ENCODE results near the gene JAK2. TPM values are rescaled to one million over a fixed set of nuclear protein-coding genes. Genes with fewer than 3 reads are reported as not detected.

The JAK2 gene
- polyA plus RNA-seq, 1 donor (not counting 4 experiments of a cell fraction or from before 2014, with no cell fraction given): 5.4 TPM

DNA sequence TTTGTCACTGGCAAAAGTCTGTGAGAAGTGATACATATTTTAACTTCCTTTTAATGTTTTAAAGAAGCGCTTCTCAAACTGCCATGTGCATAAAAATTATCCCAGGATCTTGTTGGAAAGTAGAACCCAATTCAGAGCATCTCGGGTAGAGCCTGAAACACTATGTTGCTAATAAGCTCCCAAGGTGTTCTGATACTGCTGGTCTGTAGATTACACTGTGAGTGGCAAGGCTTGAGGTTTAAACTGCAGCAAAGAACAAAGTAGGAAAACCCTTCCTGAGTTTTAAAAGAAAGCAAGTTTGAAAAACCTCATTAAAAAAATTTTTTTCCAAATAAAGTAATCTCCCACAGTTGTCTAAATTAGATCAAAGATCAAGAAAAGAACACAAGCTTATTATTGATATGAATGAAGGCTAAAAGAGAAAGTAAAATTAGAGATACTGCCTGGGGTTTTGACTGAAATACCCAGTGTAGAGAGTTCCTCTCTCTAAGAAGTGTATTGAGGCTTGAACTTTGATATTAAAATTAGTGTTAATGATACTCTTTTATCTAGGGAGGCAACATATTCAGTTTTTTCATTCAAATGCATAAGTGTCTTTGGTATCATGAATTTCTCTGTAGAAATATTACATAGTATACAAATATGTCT, 19.8 kb upstream of the JAK2 start:
- Histone ChIP-seq H3K79me2 (ENCODE audit: control insufficient read depth, insufficient read depth, low read length) (no peaks in the 10 kb centered on the region), H3K4me3 (ENCODE audit: control insufficient read depth in 2 of 3, extremely low read depth in 1 of 3, insufficient read depth in 2 of 3, low read depth in 1 of 3, low read length in 3 of 3) (no peak overlapping the region), H3K4me2 (ENCODE audit: control insufficient read depth, extremely low read depth, insufficient read depth, low read depth, low read length) (no peak overlapping the region), H3K9me3 (ENCODE audit: control insufficient read depth, low read depth, low read length) (no peaks in the 10 kb centered on the region), H3K27me3 (ENCODE audit: control insufficient read depth, extremely low read depth, insufficient read depth, low read length) (no peaks in the 10 kb centered on the region), H3K27ac (ENCODE audit: control insufficient read depth, insufficient read depth, low read length) (no peak overlapping the region), H3K36me3 (ENCODE audit: control insufficient read depth in 2 of 2, extremely low read depth in 1 of 2, insufficient read depth in 2 of 2, low read length in 2 of 2) (no peaks in the 10 kb centered on the region), H3K9me1 (ENCODE audit: control insufficient read depth, extremely low read depth, insufficient read depth, low read length) (no peaks in the 10 kb centered on the region), H3K4me1 (ENCODE audit: control insufficient read depth, extremely low read depth, insufficient read depth, low read length) (no peaks in the 10 kb centered on the region), H2AFZ (ENCODE audit: control insufficient read depth, low read length) (no peak overlapping the region), H4K20me1 (ENCODE audit: control insufficient read depth, extremely low read depth, insufficient read depth, low read length) (no peaks in the 10 kb centered on the region), H3K9ac (ENCODE audit: control insufficient read depth, extremely low read depth, insufficient read depth, low read length) (no peak overlapping the region)
- no peak for FAIRE-seq
- no peak for DNase-seq (ENCODE audit: low read depth, low spot score)
- TF ChIP-seq EZH2 (IDR thresholded peaks at IDR 0.05; ENCODE audit: low read length): no peak
- TF ChIP-seq, protein P1, sequence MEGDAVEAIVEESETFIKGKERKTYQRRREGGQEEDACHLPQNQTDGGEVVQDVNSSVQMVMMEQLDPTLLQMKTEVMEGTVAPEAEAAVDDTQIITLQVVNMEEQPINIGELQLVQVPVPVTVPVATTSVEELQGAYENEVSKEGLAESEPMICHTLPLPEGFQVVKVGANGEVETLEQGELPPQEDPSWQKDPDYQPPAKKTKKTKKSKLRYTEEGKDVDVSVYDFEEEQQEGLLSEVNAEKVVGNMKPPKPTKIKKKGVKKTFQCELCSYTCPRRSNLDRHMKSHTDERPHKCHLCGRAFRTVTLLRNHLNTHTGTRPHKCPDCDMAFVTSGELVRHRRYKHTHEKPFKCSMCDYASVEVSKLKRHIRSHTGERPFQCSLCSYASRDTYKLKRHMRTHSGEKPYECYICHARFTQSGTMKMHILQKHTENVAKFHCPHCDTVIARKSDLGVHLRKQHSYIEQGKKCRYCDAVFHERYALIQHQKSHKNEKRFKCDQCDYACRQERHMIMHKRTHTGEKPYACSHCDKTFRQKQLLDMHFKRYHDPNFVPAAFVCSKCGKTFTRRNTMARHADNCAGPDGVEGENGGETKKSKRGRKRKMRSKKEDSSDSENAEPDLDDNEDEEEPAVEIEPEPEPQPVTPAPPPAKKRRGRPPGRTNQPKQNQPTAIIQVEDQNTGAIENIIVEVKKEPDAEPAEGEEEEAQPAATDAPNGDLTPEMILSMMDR (optimal IDR thresholded peaks at IDR 0.05 in 1 of 3, IDR thresholded peaks at IDR 0.05 in 1 of 3, conservative IDR thresholded peaks at IDR 0.05 in 1 of 3; ENCODE audit: extremely low read depth in 1 of 3, insufficient read depth in 2 of 3, low read length in 3 of 3): no peak
- dilution Hi-C loops (cut with MboI; ENCODE audit: extremely low pct_ligation_motif_present, low sequenced_read_pairs): no loop called here

DNA sequence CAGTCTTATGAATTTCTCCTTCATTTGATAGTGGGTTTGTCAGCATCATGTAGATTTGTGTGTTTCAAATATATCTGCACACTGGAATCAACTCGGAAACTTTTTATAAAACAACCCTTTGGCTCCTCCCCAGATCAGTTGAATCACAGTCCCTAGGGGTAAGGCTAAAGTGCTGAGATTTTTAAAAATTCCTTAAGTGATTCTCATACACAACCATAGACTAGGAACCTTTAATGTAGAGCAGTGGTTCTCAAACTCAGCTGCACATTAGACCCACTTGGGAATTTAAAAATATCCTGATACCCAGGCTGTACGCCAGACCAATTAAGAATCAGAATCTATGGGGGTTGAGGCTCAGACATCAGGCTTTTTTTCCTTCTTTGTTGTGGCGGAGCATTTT, 17.5 kb upstream of the JAK2 start:
- Histone ChIP-seq H4K20me1 (ENCODE audit: control insufficient read depth, extremely low read depth, insufficient read depth, low read length) (no peaks in the 10 kb centered on the region), H3K27me3 (ENCODE audit: control insufficient read depth, extremely low read depth, insufficient read depth, low read length) (no peaks in the 10 kb centered on the region), H2AFZ (ENCODE audit: control insufficient read depth, low read length) (no peak overlapping the region), H3K27ac (ENCODE audit: control insufficient read depth, insufficient read depth, low read length) (no peak overlapping the region), H3K9me3 (ENCODE audit: control insufficient read depth, low read depth, low read length) (no peaks in the 10 kb centered on the region), H3K9me1 (ENCODE audit: control insufficient read depth, extremely low read depth, insufficient read depth, low read length) (no peaks in the 10 kb centered on the region), H3K4me2 (ENCODE audit: control insufficient read depth, extremely low read depth, insufficient read depth, low read depth, low read length) (no peak overlapping the region), H3K9ac (ENCODE audit: control insufficient read depth, extremely low read depth, insufficient read depth, low read length) (no peak overlapping the region), H3K4me1 (ENCODE audit: control insufficient read depth, extremely low read depth, insufficient read depth, low read length) (no peaks in the 10 kb centered on the region), H3K4me3 (ENCODE audit: control insufficient read depth in 2 of 3, extremely low read depth in 1 of 3, insufficient read depth in 2 of 3, low read depth in 1 of 3, low read length in 3 of 3) (no peak overlapping the region), H3K79me2 (ENCODE audit: control insufficient read depth, insufficient read depth, low read length) (no peaks in the 10 kb centered on the region), H3K36me3 (ENCODE audit: control insufficient read depth in 2 of 2, extremely low read depth in 1 of 2, insufficient read depth in 2 of 2, low read length in 2 of 2) (no peaks in the 10 kb centered on the region)
- FAIRE-seq (no peak), DNase-seq (ENCODE audit: low read depth, low spot score) (no peak)
- dilution Hi-C loops (cut with MboI; ENCODE audit: extremely low pct_ligation_motif_present, low sequenced_read_pairs): no loop called here
- TF ChIP-seq EZH2 (IDR thresholded peaks at IDR 0.05; ENCODE audit: low read length): no peak
- TF ChIP-seq, protein P1 (optimal IDR thresholded peaks at IDR 0.05 in 1 of 3, IDR thresholded peaks at IDR 0.05 in 1 of 3, conservative IDR thresholded peaks at IDR 0.05 in 1 of 3; ENCODE audit: extremely low read depth in 1 of 3, insufficient read depth in 2 of 3, low read length in 3 of 3): no peak

Data from keratinocyte (primary cell).